Endometrial microvascular endothelial cells (primary cell): Measurements from ENCODE around the gene INTS6. TPM values are rescaled to one million over a fixed set of nuclear protein-coding genes. Genes with fewer than 3 reads are reported as not detected.
"Not testable (repeated sequence)": the region's sequence is repeated elsewhere in the genome, so short reads cannot be mapped to it uniquely, and the experiment has no call there.

Experiments
- in situ Hi-C: cut with HindIII; loops from 2 replicates; pipeline ENCODE4 v1.10.0; 2017; ENCODE audit warnings: low sequenced_read_pairs, low pct_unique_long_range_greater_than_20kb; ENCODE audit errors: inconsistent ontology term
- total RNA-seq: library from RNA; depleted of rRNA; stranded (reverse); fragments of >200 nt; gene quantifications from one replicate; pipeline ENCODE4 v1.2.3, GENCODE V29; 2015; ENCODE audit errors: inconsistent ontology term

INTS6 gene
- total RNA-seq, 1 donor from 2014 or later = 20.1 TPM

DNA sequence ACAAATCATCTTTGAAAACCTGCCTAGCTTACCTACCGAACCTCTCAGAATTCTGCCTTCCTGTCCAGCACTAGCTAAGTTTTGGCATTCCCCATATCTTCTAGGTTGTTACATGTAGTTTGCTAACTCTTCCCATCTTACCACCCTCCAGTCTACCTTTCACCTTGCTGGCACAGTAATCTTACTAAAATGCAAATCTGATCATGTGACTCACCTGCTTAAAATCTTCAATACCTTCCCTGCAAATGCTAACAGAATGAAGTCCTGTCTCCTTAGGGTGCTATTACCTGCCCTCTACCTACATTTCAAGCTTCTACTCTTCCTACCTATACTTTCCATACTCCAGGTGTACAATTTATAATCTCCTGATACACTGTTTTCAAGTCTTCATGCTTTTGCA is 30.4 kb downstream of the INTS6 start:
- in situ Hi-C loops = no loop called here

DNA sequence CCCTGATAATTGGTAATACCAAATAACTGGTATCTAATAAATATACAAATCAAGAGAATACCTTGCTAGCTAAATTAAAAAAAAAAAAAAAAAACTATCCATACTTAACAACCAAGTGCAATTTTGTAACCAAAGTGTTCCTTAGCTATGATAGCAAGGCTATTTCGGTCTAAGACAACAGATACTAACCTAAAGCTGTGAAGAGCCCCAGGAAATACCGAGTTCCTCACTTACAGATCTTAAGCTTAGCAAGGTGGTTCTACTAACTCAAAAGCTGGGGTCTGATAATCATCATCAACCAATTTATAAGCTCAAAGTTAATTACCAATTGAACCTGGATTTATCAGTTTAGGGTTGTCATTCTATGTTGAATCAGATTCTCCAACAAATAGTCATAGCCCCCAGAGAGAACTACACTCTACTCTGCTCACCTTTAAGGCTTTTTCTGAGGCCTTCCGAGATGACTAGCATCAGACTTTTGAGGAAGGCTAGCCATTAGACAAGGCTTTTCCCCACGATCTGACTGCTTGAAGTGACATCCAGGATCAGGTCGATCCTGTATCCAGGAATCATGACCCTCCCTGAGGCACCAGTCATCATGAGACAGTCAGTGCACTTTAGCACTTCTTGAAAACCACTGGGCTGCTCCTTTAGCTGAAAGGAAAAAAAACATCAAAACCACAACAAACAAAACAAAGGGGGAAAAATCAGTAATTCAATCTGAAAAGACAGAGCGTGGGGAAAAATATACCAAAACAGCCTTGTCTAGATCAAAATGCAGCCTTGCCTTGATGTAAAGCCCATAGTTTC is 31.9 kb downstream of the INTS6 start:
- in situ Hi-C loops = no loop called here

DNA sequence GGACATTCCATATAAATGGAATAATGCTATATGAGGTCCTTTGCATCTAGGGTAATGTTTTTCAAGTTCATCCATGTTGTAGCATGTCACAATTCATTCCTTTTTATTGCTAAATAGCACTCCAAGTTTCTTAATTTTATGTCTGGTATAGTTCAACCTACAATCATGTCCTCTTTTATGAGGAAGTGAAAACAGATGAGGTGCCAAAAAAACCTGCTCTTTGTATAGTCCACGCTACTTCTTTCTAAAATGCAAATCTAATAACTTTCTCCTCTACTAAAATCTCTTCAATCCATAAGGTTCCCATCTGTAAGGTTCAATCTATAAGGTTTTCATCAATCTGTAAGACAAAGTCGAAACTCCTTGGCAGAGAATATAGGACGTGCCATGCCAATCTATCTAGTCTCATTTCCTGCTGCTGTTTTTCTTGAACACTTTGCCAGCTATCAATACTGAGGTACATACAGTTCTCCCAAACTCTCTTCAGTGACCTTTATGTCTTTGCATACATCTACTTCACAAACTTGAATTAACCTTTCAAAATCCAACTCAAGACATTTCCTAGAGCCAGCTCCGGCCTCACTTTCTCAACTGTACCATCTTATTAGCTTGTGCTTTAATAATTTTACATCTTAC is 33.7 kb downstream of the INTS6 start:
- in situ Hi-C loops = no loop called here

DNA sequence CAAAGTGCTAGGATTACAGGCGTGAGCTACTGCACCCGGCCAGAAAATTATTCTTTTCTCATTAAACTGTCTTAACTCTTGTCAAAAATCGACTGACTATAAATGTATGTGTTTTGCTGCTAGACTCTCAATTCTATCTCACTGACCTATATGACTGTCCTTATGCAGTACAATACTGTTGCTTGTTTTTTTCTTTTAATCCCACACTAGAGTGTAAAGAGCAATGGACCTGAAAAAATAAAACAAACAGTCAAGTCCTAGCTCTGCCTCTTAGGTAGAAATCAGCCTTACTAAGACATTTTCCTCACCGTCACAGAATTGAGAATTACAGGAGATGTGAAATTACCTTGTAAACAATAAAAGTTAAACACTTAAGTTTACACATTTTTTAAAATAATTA is 35.1 kb downstream of the INTS6 start:
- in situ Hi-C loops = no loop called here

DNA sequence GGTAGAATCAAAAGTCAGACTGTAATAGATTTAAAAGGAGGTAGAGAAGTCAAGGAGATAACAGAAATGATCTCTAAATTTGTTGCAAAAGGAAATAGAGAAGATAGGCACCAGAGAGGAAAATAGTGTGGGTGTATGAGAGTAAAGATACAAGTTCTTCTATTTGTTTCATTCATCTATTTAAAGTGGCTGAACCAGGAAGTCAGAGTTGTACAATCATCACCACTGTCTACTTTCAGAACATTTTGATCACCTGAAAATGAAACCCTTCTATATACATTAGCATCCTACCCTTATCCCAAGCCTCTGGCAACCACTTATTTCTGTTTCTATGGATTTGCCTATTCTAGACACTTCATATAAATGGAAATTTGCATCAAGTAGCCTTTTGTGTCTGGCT is 36.7 kb downstream of the INTS6 start:
- in situ Hi-C loops = no loop called here

DNA sequence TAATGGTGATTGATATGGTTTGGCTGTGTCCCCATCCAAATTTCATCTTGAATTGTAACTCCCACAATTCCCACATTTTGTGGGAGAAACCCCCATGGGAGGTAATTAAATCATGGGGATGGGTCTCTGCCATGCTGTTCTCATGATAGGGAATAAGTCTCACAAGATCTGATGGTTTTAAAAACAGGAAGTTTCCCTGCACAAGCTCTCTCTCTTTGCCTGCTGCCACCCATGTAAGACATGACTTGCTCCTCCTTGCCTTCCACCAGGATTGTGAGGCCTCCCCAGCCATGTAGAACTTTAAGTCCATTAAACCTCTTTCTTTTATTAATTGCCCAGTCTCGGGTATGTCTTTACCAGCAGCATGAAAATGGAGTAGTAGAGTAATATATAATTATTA is 37.5 kb downstream of the INTS6 start:
- in situ Hi-C loops = not testable (repeated sequence)

DNA sequence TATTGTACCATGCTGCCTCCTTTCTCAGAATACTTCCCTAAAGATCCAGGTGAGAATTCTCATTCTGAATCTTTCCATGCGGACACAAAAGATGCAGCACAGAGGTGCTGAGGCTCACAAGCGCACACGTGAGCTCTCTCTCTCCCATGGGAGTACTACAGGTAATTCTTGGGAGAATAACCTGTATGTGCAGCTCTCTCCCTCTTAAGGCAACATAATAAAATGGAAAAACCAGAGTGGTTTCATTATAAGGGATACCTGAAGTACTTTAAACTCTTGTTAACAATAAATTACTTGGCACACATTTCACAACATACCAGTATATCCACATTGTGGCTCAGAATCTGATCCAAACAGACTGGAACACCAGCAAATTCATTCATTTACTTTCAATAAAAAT is 40.4 kb downstream of the INTS6 start:
- in situ Hi-C loops = no loop called here

DNA sequence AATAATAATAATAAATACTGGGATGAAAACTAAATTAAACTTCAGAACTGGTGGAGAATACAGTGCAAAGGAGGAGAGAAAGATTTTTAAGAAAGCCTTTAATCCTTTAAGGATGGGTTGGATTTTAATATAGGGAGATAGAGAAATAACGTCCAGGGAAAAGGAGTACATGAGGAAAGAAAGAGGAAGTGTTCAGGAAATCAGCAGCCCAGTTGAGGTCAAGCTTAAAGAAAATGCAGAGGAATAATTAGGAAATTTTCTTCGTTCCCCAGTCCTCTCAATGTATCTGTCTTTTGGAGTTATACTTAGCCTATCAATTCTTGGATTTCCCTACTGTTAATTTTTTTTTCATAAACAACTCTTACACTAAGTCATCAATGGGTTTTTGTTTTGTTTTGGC is 47.7 kb downstream of the INTS6 start:
- in situ Hi-C loops = no loop called here

DNA sequence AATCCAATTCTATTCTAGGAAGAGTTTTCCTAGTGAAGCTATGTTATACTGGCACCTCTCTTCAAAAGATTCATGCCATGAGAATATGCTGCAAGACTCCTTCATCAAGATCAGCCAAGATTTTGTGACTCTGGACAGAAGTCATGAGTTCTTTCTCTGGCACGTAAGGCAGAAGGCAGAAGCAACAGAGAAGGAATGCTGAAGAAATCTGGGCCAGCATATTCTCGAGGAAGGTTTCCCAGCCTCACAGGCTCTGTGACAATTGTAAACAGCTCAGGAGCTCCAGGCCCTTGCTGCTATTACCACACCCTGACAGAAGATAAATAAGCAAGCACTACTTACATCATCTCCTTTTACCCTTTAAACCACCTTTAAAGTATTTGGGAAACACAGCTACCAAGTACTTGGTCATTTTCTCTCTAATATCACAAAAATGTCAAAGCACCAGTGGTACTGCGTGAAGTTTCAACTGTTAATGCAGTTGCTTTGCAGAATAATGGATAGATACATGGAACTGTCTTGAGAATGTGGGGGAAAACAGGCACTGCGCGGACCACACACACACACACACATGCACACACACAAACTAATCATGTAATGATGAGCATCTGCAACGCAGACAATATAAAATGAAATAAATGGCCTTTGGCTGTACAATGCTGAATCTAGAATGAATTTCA is 55.4 kb downstream of the INTS6 start:
- in situ Hi-C loops = no loop called here

DNA sequence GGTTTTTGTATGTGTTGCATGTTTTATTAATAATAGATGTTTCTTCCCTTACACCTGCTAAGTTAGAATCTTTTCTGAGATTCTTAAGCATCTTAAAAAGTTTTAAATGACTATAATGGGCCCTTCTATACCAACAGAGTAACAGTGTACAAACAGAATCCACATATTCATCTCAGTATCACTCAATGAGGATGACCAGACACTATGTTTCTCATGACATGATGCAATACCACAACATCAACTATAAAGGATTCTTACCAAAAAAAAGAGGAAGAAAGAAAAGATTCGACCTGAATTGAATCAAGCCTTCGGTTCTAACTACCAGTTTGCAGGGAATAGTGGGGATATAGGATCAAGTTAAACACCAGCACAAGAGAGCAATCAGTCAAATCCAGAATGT is 56.5 kb downstream of the INTS6 start:
- in situ Hi-C loops = no loop called here

DNA sequence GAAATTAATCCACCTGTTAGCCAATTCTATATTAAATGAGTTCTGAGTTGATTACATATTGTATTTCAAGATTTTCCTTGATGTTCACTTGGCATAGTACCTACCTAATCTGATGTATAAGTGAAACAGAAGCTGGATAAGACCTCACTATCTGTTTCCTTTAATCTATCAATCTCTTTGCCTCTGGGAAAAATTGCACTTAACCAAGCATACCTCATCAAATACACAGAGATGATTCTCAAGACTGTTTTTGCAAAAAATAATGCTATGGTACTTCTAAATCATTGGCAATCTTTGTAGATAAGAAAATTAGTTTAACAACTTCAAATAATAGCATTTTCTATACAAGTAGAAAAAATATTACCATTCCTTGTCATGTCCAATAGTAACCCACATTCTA is 58.1 kb downstream of the INTS6 start:
- in situ Hi-C loops = no loop called here

DNA sequence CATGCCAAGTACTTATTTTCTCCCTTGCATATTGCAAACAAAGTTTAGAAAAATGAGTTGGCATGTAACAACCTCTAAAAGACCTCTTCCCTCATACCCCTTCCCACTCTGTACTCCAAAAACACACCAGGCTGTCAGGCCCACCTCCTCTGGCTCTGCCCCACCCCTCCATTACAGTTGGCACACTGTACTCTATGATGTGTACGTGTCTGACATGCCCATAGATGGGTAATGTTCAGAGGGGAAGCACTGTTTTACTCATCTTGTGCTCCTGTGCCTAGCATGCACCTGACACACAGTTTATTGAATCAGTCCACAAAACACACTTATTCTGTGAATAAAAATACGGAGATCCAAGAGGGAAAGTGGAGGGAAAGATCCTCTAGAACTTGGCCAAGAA is 67.7 kb downstream of the INTS6 start:
- in situ Hi-C loops = no loop called here

DNA sequence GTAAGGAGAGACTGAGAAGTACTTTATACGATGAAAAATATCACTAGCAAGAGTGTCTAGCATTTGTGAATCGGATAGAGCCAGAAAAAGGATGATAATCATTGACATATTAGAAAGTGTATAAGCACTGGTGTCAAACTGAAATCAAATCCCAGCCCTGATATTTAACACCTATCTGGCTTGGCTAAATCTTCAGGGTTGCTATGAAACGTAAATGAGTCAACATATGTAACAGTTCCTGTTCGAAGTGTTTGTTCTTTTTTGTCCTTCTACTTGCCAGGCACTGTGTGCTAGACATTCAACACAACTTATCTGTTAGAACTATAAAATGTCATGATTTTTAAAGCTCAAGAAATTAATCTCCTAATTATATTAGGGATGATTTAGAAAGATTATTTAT is 72.6 kb downstream of the INTS6 start:
- in situ Hi-C loops = no loop called here

DNA sequence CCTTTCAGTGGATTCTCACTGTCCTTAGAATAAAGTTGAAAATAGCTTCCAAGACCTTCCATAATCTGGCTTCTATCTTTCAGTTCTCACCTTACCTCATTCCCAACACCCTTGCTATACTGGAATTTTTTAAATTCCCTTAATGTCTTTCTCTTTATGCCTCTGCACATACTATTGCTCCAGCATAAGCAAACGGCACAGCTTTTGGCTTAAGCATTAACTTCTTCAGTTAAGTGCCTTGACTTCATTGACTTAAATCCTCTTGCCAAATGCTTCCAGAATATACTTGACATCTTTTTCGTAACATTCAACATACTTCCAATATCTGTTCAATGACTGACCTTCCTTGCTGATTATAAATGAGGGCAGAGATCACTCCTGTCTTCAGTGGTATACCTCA is 79.4 kb downstream of the INTS6 start:
- in situ Hi-C loops = no loop called here

DNA sequence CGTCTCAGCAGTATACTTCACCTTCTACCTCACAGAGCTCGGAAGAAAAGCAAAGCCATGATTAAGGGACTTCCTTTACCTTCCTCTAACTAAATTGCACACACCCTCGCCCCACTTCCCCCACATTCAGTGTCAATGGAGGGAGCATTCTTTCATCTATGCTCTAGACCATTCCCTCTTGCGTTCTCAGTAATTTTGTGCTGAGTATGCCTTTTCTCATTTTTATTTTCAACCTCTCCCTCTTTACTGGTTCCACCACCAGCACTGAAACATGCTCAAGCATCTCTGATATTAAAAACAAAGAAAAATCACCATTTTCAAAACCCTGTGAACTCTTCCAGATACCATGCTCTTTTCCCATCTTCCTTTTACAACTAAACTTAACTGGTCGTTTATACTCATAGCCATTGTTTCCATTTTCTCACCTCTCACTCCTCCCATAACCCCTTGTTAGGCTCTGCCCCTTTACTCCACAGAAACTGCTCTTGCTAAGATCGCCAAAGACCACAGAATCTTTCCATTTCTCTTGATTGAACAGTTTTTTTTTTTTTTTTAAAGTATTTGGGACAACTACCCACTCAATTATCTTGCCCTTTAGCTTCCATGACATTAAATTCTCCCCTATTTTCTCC is 81.0 kb downstream of the INTS6 start:
- in situ Hi-C loops = no loop called here

DNA sequence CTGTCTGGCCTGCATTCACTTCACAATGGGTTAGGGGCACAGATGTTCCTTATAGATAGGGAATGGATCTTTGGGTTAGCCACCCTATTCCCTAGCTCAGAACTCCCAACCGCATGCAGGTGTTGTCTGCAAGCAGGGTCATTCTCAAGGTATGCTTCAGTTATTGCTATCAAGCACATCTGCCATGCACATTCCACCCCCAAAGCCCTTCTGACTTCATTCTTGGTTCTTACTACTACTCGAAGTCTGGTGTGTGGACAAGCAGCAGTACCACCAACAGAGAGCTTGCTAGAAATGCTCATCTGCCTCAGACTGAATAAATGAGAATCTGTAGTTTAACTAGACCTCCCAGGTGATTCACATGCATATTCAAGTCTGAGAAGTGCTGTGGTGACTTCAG is 82.0 kb downstream of the INTS6 start:
- in situ Hi-C loops = no loop called here

DNA sequence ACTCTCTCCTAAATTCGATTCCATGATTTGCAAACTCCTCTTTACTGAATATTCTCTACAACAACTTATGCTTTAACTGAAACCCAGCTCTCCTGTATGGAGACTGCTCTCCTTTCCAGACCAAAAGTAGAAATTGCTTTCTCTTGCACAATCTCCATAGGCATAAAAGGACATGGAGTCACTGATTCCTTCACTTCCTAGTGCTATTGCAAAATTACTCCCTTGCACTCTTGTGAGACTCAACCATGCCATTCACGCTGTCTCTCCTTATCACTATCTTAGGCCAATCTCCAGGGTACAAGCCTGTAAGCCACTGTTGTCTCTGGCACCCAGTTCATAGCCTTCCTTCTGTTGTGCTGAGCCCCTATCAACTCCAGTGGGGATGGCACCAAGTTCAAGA is 82.7 kb downstream of the INTS6 start:
- in situ Hi-C loops = no loop called here

DNA sequence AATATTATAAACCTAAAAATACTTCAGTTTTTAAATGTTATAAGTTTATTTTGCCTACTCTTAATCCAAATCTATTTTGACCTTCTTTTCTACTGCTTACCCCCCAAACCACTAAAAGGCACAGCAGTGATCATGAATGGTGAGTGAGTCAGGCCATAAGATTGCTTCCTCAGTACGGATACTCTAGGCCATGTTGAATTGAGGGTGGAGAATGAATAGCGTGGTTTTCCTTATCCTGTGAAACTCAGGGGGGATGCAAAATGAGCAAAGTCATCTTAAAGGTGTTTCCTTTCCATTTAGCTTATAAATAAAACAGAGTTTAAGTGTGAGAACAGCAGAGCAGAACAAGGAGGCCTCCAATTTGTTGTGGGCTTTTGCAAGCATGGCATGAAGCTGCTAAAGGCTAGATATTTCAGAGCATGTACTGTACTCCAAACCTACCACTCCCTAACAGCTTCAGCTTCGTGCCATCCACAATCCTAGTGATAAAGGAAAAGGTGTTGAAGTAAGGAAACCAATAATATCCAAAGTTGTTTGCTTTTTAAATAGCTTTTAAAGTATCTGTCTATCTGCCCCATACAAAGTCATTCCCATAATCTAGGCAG is 88.3 kb downstream of the INTS6 start:
- in situ Hi-C loops = no loop called here

DNA sequence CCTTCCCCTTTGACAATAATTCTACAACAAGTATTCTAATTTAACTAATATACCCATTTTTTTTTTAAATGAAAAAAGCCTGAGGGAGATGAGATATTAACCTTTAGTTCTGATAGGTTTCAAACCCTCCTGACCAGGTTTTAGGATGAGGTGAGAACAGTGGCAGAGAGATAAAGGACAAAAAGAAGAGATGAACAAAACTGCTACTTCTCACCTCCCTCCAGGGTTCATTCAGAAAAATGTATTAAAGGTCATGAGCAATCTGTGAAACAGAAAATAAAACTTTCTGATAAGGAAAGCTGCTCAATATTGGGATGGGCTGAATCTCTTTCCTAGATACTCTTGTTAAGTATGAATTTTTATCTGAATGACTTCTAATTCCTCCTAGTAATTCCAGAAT is 89.2 kb downstream of the INTS6 start:
- in situ Hi-C loops = no loop called here
